ENCODE results near the gene AP1S2.
"Not testable (repeated sequence)": the region's sequence is repeated elsewhere in the genome, so short reads cannot be mapped to it uniquely, and the experiment has no call there.

Gene AP1S2

DNA sequence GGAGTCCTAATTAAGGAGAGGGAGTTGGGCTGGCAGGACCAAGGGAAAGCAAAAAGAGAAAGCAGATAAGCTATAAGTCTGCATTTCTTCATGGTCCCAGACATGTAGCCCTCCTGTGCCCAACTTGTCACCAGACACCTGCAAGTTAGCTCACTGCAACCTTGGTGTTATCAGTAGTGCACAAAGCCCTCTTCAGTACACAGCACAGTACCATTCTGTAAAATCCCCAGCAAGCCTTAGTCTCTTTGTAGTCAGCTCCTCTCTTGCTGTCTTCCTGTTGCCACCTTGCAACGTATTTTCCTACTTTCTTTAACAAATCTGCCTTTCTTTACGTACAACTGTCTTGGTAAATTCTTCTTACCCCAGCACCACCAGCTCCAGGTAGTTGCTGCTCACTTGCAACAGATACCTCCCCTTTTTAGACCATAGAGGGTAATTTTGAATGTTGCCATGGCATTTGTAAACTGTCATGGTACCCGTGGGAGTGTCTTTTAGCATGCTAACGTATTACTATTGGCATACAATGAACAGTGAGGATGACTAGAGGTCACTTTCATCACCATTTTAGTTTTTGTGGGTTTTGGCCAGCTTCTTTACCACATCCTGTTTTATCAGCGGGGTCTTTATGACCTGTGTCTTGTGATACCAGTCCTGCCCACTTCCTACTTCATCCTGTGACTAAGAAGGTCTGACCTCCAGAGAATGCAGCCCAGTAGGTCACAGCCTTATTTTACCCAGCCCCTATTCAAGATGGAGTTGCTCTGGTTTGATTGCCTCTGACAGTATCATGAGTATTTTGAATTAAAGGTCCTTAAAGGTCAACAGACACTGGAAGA, 28.3 kb upstream of the AP1S2 start:
- no peak overlapping the region for H3K4me3 ChIP-seq (ENCODE audit: low read depth, low read length)
- peak; percentile 38 for DNase-seq (ENCODE audit: low read depth)
- TF ChIP-seq, protein P1, sequence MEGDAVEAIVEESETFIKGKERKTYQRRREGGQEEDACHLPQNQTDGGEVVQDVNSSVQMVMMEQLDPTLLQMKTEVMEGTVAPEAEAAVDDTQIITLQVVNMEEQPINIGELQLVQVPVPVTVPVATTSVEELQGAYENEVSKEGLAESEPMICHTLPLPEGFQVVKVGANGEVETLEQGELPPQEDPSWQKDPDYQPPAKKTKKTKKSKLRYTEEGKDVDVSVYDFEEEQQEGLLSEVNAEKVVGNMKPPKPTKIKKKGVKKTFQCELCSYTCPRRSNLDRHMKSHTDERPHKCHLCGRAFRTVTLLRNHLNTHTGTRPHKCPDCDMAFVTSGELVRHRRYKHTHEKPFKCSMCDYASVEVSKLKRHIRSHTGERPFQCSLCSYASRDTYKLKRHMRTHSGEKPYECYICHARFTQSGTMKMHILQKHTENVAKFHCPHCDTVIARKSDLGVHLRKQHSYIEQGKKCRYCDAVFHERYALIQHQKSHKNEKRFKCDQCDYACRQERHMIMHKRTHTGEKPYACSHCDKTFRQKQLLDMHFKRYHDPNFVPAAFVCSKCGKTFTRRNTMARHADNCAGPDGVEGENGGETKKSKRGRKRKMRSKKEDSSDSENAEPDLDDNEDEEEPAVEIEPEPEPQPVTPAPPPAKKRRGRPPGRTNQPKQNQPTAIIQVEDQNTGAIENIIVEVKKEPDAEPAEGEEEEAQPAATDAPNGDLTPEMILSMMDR (conservative IDR thresholded peaks at IDR 0.05; ENCODE audit: low read depth, low read length), result no peak

DNA sequence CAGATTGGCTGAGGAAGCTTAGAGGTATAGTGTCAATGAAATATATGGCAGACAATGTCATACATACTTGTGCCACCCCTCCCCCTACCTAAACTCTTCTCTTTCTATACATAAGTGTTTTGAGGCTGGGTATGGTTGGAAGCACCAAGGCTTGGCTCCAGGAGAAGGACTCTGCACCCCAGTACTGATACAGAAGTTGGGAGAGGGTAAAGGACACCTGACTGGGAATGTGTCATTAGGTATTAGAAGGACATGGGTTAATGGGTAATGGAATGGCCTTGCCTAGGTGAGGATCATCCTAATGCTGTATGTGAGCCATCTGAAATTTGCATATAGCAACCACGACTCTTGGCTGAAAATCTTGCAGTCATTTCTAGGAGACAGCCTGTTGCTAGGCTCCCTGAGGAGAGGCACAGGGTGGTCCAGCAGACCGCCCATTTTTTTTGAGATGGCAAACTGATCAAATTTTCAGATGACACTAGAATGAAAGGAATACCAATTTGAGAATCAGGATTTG, 26.8 kb upstream of the AP1S2 start:
- no peak overlapping the region for H3K4me3 ChIP-seq (ENCODE audit: low read depth, low read length)
- TF ChIP-seq, protein P1 (conservative IDR thresholded peaks at IDR 0.05; ENCODE audit: low read depth, low read length), result no peak
- no peak for DNase-seq (ENCODE audit: low read depth)

DNA sequence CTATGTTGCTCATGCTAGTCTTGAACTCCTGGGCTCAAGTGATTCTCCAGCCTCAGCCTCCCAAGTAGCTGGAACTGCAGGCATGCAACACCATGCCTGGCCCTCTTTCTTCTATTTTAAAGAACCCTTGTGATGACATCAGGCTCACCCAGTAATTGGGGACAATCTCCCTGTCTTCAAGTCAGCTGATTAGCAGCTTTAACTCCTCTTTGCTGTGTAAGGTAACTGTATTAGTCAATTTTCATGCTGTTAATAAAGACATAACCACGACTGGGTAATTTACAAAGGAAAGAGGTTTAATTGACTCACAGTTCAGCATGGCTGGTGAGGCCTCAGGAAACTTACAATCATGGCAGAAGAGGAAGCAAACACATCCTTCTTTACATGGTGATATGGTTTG, 23.3 kb upstream of the AP1S2 start:
- DNase-seq (ENCODE audit: low read depth); H3K4me3 ChIP-seq (ENCODE audit: low read depth, low read length): not testable (repeated sequence)

DNA sequence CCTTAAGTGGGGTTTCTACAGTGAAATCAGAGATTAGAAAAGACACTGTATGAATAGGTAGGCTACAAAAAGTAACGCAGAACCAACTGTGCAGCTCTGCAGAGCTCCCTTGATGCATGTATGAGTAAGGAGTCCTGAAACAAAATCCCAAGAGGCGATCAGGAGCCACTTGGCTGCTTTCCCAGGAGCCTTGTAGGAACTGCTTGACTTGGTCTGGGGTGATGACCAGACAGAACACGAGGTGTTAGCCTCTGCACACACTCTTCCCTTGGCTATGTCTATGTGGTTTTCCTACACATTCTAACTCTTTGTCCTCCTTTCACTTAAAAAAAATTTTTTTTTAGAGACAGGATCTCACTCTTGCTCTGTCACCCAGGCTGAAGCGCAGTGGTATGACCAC, 22.8 kb upstream of the AP1S2 start:
- no peak overlapping the region for H3K4me3 ChIP-seq (ENCODE audit: low read depth, low read length)
- TF ChIP-seq, protein P1 (conservative IDR thresholded peaks at IDR 0.05; ENCODE audit: low read depth, low read length), result no peak
- DNase-seq (ENCODE audit: low read depth), result peak; percentile 70

DNA sequence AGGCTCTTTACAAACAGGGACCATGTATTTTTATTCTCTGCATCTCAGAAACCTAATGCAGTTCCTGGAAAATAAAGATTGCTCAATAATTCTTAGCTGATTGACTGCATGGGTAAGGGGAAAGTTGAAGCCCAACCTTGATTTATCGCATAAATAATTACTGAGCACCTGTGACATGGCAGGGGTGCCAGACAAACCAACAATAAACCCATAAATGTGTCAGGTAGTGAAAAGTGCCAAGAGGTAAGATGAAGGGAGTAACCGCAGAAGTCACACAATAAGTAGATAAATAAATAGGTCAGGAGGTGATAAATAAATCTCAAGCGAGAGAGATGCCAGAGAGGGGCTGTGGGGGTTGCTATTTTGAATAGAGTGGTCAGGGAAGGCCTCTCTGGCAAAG, 20.1 kb upstream of the AP1S2 start:
- DNase-seq (ENCODE audit: low read depth), result no peak
- TF ChIP-seq, protein P1 (conservative IDR thresholded peaks at IDR 0.05; ENCODE audit: low read depth, low read length), result no peak

DNA sequence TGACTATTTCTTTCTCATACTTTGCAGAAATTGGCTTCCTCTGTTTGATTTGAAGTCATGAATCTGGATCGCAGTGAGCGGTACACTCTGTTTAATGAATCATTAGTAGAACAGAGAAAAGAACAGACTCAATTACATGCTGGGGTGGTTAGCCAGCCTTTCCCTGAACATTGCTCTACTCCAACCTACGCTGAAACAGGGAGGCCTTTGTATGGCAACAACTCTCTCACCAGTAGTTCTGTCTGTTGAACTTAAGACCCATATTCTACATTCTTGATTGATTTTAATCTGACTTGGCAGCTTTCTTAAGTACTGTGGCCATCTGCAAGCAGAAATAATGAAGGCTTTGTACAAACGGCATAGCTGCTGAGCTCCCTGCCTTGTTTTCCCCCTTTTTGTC, 19.0 kb upstream of the AP1S2 start:
- DNase-seq (ENCODE audit: low read depth), result peak; percentile 21
- TF ChIP-seq, protein P1 (conservative IDR thresholded peaks at IDR 0.05; ENCODE audit: low read depth, low read length), result no peak
- H3K4me3 ChIP-seq (ENCODE audit: low read depth, low read length), result no peak overlapping the region

More for the DNA sequence above, 20.1 kb upstream of the AP1S2 start:
- no peak overlapping the region for H3K4me3 ChIP-seq (ENCODE audit: low read depth, low read length)

DNA sequence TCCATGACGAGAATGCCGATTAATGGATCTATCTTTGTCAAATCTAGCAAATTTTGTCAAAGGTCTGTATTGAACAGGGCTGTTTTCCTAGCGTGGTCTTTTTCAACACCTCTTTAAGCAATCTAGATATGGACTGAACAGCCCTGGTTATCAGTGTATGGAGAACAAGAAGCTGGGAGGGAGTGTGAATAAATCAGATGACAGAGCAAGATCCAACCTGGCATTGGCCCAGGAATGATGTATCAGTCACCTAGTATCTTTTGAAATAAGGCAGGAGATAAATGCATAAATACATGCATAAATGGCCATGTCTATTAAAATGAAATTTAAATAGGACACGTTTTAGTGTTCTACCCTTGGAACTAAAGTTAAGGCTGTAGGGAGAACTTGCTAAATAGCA, 15.7 kb upstream of the AP1S2 start:
- no peak for DNase-seq (ENCODE audit: low read depth)
- TF ChIP-seq, protein P1 (conservative IDR thresholded peaks at IDR 0.05; ENCODE audit: low read depth, low read length), result no peak
- H3K4me3 ChIP-seq (ENCODE audit: low read depth, low read length), result no peak overlapping the region

Data from choroid plexus epithelial cell (primary cell).